ENCODE measurements around the gene FXYD6. TPM values are rescaled to one million over a fixed set of nuclear protein-coding genes. Genes with fewer than 3 reads are reported as not detected.
"Not testable (repeated sequence)": the region's sequence is repeated elsewhere in the genome, so short reads cannot be mapped to it uniquely, and the experiment has no call there.

Gene FXYD6
- total RNA-seq, 1 experiment from 2014 or later = not detected

GRCh38 chr11:117823294-117823945 is 53.0 kb downstream of the FXYD6 start:
- no peak for DNase-seq
- Histone ChIP-seq H3K9me3 (no peaks in the 10 kb centered on the region), H3K27me3 (no peaks in the 10 kb centered on the region), H3K36me3 (no peaks in the 10 kb centered on the region), H3K4me3 (no peak overlapping the region)

DNA sequence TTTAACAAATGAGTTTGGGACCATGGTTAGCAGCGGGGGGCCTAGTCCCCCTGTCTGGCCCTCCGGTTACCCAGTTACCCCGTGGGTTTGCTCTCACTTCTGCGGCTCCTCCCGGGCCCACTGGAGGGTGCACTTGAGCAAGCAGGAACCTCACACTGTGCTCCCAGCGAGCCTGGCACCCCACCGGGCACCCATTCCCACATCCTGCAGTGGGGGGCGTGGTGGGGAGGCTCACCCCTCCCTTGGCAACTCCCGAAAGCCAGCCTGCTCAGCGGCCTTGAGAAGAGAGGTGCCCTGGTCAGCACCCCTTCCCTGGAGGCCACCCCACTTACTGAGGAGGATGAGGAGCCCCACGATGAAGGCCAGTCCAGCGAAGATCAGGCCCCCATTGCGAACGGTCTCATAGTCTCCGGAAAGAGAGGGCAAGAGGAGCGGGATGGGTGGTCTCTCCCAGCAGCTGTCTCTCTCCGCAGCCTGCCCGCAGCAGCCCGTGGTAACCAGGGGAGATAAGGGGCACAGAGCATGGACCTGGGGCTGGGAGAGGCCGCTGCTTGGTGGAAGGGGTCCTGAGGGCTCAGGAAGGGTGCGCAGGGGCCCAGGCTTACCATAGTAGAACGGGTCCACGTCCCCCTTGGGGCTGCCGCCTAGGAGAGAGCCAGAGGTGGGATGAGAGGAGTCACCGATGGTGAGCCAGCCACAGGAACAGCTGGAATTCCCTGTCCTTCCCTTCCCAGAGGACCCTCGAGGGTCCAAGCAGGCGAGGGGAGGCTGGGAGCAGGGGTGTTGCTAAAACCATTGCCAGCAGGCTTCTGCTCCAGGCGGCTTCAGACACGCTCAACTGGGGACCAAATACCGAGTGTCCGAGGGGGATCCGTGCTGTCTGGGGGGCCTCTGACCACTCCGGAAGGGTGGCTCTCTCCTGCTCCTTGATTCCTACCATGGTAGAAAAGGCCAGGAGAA is 54.1 kb downstream of the FXYD6 start:
- H3K4me3 ChIP-seq = no peak overlapping the region
- H3K36me3 ChIP-seq = no peaks in the 10 kb centered on the region
- peak; percentile 35 for DNase-seq
- no peaks in the 10 kb centered on the region for H3K9me3 ChIP-seq
- no peaks in the 10 kb centered on the region for H3K27me3 ChIP-seq

DNA sequence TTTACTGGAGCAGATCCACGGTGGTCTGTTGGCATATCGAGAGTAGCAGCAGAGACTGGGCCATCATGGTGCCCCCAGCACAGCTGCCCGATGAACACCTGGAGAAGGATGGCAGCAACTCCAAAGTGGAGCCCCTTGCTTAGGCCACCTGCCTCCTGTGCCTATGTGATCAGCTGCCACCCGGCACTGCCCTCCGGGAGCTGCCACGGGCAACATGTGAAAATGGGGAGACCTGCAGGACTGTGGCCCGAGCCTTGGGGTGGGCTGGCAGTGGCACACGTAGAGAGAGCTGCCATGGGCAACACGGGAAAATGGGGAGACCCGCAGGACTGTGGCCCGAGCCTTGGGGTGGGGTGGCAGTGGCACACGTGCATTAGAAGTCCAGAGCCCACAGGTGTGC is 55.0 kb downstream of the FXYD6 start:
- Histone ChIP-seq H3K36me3 (no peaks in the 10 kb centered on the region), H3K4me3 (no peak overlapping the region), H3K27me3 (no peaks in the 10 kb centered on the region), H3K9me3 (no peaks in the 10 kb centered on the region)
- no peak for DNase-seq

DNA sequence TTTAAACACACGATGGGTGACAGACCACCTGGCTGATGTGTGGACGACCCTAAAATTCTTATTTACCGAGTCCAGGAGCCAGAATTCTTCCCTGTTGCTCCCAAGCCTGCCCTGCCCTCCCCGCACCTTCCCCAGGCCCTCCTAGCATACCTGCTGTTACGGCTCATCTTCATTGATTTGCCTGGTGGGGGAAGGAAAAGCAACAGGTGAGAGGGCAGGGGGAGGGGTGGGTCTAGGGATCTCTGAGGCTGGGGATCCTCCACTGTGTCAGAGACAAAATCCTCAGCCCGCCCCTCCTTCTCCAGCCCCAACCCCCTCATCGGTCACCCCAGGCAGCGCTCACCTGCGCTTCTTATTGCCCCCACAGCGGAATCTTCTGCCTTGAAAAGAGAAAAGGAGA is 55.9 kb downstream of the FXYD6 start:
- Histone ChIP-seq H3K9me3 (no peaks in the 10 kb centered on the region), H3K36me3 (no peaks in the 10 kb centered on the region), H3K4me3 (no peak overlapping the region), H3K27me3 (no peaks in the 10 kb centered on the region)
- DNase-seq = no peak

DNA sequence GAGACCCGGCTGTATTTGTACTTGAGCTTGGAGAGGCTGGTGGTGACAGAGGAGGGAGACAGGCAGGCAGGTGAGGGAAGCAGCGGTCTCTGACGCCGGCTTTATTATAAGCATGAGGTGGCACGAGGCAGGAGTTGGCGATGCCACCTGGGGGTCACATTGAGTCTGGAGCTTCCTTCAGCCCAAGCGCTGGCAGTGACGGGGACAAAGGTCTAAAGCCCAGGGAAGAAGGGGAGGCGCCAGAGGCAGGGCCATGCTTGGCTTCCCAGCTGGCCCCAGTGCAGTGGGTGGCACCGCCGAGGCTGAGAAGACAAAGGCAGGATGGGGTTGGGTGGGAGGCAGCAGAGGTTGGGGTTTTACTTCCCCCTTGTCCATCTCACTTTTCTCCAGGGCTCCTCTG is 56.4 kb downstream of the FXYD6 start:
- no peaks in the 10 kb centered on the region for H3K36me3 ChIP-seq
- H3K27me3 ChIP-seq = no peaks in the 10 kb centered on the region
- H3K4me3 ChIP-seq = no peak overlapping the region
- no peaks in the 10 kb centered on the region for H3K9me3 ChIP-seq
- no peak for DNase-seq

- peak; percentile 23 for DNase-seq
- no peaks in the 10 kb centered on the region for H3K9me3 ChIP-seq
- no peak overlapping the region for H3K4me3 ChIP-seq
- no peaks in the 10 kb centered on the region for H3K27me3 ChIP-seq
- H3K36me3 ChIP-seq = no peaks in the 10 kb centered on the region
Measured at GRCh38 chr11:117819096-117820040, 57.1 kb downstream of the FXYD6 start.

DNA sequence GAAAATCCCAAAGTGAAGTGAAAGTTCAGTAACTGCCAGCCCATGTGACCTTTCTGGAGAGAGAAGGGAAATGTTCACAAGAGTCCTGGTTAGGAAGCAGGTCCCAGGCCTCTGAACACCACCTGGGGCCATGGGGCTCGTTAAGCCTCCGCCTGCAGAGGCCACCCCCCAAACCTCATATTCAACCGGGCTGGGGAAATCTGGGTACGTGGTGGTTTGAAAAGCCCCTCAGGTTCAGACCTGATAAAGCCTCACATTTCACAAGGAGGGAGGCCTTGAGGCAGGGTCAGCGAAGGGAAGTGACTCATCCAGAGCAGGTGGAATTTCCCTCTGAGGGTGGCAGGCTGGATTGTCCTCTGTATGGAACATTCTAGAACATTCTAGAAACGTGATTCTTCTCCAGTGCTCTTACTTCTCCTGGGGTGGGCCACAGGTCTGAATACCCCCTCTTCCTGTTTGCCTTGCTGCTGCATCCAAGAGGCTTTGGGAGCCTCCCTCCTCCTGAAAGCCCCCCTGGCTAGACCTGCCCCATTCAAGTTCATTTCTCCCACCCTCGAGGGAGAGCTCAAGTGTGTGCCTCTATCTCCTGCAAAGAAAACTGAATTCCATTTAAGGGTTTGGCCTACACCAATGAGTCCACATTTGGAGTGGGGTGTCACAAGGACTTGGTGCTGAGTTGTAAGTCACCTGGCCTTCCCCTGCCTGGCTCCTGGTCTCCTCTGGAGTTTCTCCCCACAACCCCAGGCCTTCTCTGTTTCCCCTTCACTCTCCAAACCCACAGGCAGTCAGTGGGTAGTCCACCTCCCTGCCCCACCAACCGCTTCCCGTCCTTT is 58.2 kb downstream of the FXYD6 start:
- no peaks in the 10 kb centered on the region for H3K27me3 ChIP-seq
- DNase-seq = no peak
- no peak overlapping the region for H3K4me3 ChIP-seq
- H3K9me3 ChIP-seq = no peaks in the 10 kb centered on the region
- H3K36me3 ChIP-seq = no peaks in the 10 kb centered on the region

DNA sequence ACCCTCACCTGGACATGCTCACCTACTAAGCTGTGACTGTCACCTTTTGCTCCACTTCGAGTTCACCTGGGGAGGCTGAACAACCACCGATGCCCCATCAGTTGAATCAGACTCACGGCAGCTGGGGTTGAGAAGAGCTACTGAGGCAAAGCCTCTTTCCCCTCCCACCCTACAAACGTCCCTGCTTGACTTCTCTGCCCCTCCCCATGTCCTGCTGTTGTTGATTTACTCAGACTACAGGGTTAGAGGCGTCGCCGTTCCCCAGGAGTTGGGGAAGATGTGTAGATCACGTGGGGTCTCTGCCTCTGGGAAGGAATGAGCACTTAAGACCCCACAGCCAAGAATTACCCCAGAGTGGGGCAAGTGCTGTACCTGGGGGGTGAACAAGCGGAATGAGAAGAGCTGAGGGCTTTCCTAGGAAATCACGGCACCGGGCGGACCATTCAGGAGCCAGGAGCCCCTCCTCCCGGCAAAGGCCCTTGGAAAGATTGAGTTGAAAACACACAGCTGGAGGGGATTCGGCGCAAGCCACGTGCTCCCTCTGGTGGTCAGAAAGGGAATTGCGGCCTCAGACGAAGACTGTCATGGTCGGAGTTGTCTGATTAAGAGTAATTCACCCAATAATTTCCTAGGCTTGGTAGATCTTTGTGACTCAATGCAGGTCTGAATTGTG is 59.0 kb downstream of the FXYD6 start:
- Histone ChIP-seq H3K9me3 (no peaks in the 10 kb centered on the region), H3K4me3 (no peak overlapping the region), H3K27me3 (no peaks in the 10 kb centered on the region), H3K36me3 (no peaks in the 10 kb centered on the region)
- peak; percentile 68 for DNase-seq

- DNase-seq = no peak
- H3K27me3 ChIP-seq = no peaks in the 10 kb centered on the region
- no peaks in the 10 kb centered on the region for H3K9me3 ChIP-seq
- no peak overlapping the region for H3K4me3 ChIP-seq
- no peaks in the 10 kb centered on the region for H3K36me3 ChIP-seq
Measured at GRCh38 chr11:117816846-117817367, 59.6 kb downstream of the FXYD6 start.

- H3K4me3 ChIP-seq = no peak overlapping the region
- DNase-seq = peak; percentile 68
- no peaks in the 10 kb centered on the region for H3K9me3 ChIP-seq
- H3K36me3 ChIP-seq = no peaks in the 10 kb centered on the region
- no peaks in the 10 kb centered on the region for H3K27me3 ChIP-seq
Measured at GRCh38 chr11:117816151-117816741, 60.2 kb downstream of the FXYD6 start.

- DNase-seq = no peak
- no peak overlapping the region for H3K4me3 ChIP-seq
Measured at GRCh38 chr11:117815262-117815803, 61.1 kb downstream of the FXYD6 start.

GRCh38 chr11:117814766-117815261 is 61.6 kb downstream of the FXYD6 start:
- H3K27me3 ChIP-seq = 0 out of 2 replicates have a peak, but pooled peaks cover 4% of the 10 kb centered on the region
- H3K9me3 ChIP-seq = no peaks in the 10 kb centered on the region
- no peaks in the 10 kb centered on the region for H3K36me3 ChIP-seq
- no peak overlapping the region for H3K4me3 ChIP-seq
- no peak for DNase-seq

More at GRCh38 chr11:117815262-117815803, 61.1 kb downstream of the FXYD6 start:
- Histone ChIP-seq H3K9me3 (no peaks in the 10 kb centered on the region), H3K27me3 (0 out of 2 replicates have a peak, but pooled peaks cover under 1% of the 10 kb centered on the region), H3K36me3 (no peaks in the 10 kb centered on the region)

- no peak for DNase-seq
- no peak overlapping the region for H3K4me3 ChIP-seq
- H3K27me3 ChIP-seq = 0 out of 2 replicates have a peak, but pooled peaks cover 6% of the 10 kb centered on the region
- H3K9me3 ChIP-seq = no peaks in the 10 kb centered on the region
- H3K36me3 ChIP-seq = no peaks in the 10 kb centered on the region
Measured at GRCh38 chr11:117814204-117814765, 62.2 kb downstream of the FXYD6 start.

GRCh38 chr11:117810056-117810451 is 66.4 kb downstream of the FXYD6 start:
- H3K9me3 ChIP-seq, H3K36me3 ChIP-seq, H3K27me3 ChIP-seq, H3K4me3 ChIP-seq, DNase-seq: not testable (repeated sequence)

All from MG63 (cell line).